Mesendoderm (in vitro differentiated cells): ENCODE data around the gene COL28A1.

Experiments used
- DNase-seq: peaks from one replicate; pipeline ENCODE4 v3.0.0; 2013
- H2AK5ac ChIP-seq: 2 replicates; pipeline ENCODE4 v1.6.1; 2013; ENCODE audit warnings: low read length, inconsistent platforms
- H2BK120ac ChIP-seq: 2 replicates; pipeline ENCODE4 v1.6.1; 2013; ENCODE audit warnings: low read depth, mild to moderate bottlenecking, low read length, moderate library complexity, mixed read lengths
- H2BK15ac ChIP-seq: replicated peaks from 2 replicates; pipeline ENCODE4 v1.6.1; 2013; ENCODE audit warnings: low read depth, mild to moderate bottlenecking, moderate library complexity
- H2BK5ac ChIP-seq: 2 replicates; pipeline ENCODE4 v1.6.1; 2013; ENCODE audit warnings: low read length, inconsistent platforms
- H3K18ac ChIP-seq: 2 replicates; pipeline ENCODE4 v1.6.1; 2013; ENCODE audit warnings: mild to moderate bottlenecking, low read length, mixed read lengths
- H3K23ac ChIP-seq: one replicate; pipeline ENCODE4 v1.6.1; 2013; ENCODE audit warnings: low read length
- H3K27ac ChIP-seq: 2 replicates; pipeline ENCODE4 v1.5.1; 2013; ENCODE audit warnings: low read depth, mild to moderate bottlenecking, inconsistent platforms, low read length, moderate library complexity
- H3K27me3 ChIP-seq: 2 replicates; pipeline ENCODE4 v1.6.1; 2013; ENCODE audit warnings: low read length, control low read depth, mild to moderate bottlenecking, inconsistent platforms; ENCODE audit not compliant: insufficient read depth, poor library complexity
- H3K36me3 ChIP-seq: 2 replicates; pipeline ENCODE4 v1.6.1; 2013; ENCODE audit warnings: low read length, inconsistent platforms; ENCODE audit not compliant: control insufficient read depth, insufficient read depth
- H3K4ac ChIP-seq: one replicate; pipeline ENCODE4 v1.6.1; 2013; ENCODE audit warnings: low read depth, mild to moderate bottlenecking, low read length, moderate library complexity
- H3K4me1 ChIP-seq: 2 replicates; pipeline ENCODE4 v1.6.1; 2013; ENCODE audit warnings: low read depth, low read length, inconsistent platforms; ENCODE audit not compliant: control insufficient read depth
- H3K4me2 ChIP-seq: 2 replicates; pipeline ENCODE4 v1.6.1; 2013; ENCODE audit warnings: low read length
- H3K4me3 ChIP-seq: 2 replicates; pipeline ENCODE4 v1.5.1; 2013; ENCODE audit warnings: mild to moderate bottlenecking, low read length
- H3K56ac ChIP-seq: one replicate; pipeline ENCODE4 v1.6.1; 2013; ENCODE audit warnings: low read length
- H3K79me1 ChIP-seq: 2 replicates; pipeline ENCODE4 v1.6.1; 2013; ENCODE audit warnings: low read length, inconsistent platforms
- H3K79me2 ChIP-seq: 2 replicates; pipeline ENCODE4 v1.6.1; 2013; ENCODE audit warnings: mild to moderate bottlenecking, low read length; ENCODE audit not compliant: control insufficient read depth, insufficient read depth
- H3K9ac ChIP-seq: 2 replicates; pipeline ENCODE4 v1.6.1; 2013; ENCODE audit warnings: low read length, inconsistent platforms
- H4K5ac ChIP-seq: one replicate; pipeline ENCODE4 v1.6.1; 2013; ENCODE audit warnings: low read length
- H4K8ac ChIP-seq: one replicate; pipeline ENCODE4 v1.6.1; 2013; ENCODE audit warnings: low read depth, mild to moderate bottlenecking, control low read depth, low read length, moderate library complexity
- WGBS: extraction: QIAGEN DNeasy Blood & Tissue Kit; methylation state at CpG from one replicate; pipeline ENCODE4 v1.1.7; 2013; ENCODE audit warnings: low lambda C conversion rate, missing lambda C conversion rate; ENCODE audit not compliant: insufficient coverage; ENCODE audit errors: extremely low coverage; 5-methylcytosine and 5-hydroxymethylcytosine counted together

The COL28A1 gene

GRCh38 chr7:7426676-7427075 is 109.0 kb downstream of the COL28A1 start:
- Histone ChIP-seq H3K36me3 (no peaks in the 10 kb centered on the region), H3K56ac (no peak overlapping the region), H2BK5ac (no peak overlapping the region), H2AK5ac (no peak overlapping the region), H4K5ac (no peak overlapping the region), H3K9ac (no peak overlapping the region), H3K4ac (no peak overlapping the region), H3K27me3 (no peaks in the 10 kb centered on the region), H2BK120ac (no peak overlapping the region), H4K8ac (no peak overlapping the region), H3K4me3 (no peak overlapping the region), H3K18ac (no peak overlapping the region), H3K4me2 (no peak overlapping the region), H3K79me2 (no peaks in the 10 kb centered on the region), H2BK15ac (no peak overlapping the region), H3K23ac (no peak overlapping the region), H3K4me1 (peaks cover 2% of the 10 kb centered on the region), H3K27ac (no peak overlapping the region), H3K79me1 (no peaks in the 10 kb centered on the region)
- DNase-seq = no peak
- no CpG with 5 or more reads among the region's 2 CpGs for WGBS

DNA sequence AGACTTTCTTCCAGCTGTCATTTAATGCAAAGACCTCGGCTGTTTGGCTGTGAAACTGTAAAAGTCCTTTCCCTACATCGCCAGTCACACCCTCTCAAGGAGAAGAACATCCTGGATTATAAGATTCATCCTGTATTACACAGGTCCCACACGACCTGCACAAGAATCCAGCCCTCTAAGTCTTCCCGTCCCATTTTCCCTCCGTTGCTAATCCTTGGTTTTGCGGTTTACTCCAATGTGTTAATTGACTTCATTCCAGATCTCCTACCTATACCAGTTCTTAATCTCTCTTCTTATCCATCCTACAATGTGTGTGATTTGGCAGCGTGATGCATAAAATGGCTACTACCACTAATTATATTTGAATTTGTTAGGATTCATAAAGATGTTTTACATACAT is 110.4 kb downstream of the COL28A1 start:
- Histone ChIP-seq H2AK5ac (no peak overlapping the region), H4K5ac (no peak overlapping the region), H3K4ac (no peak overlapping the region), H3K4me3 (no peak overlapping the region), H2BK120ac (no peak overlapping the region), H3K27me3 (no peaks in the 10 kb centered on the region), H3K79me2 (no peaks in the 10 kb centered on the region), H3K23ac (no peak overlapping the region), H3K36me3 (no peaks in the 10 kb centered on the region), H2BK15ac (no peak overlapping the region), H3K27ac (no peak overlapping the region), H3K18ac (no peak overlapping the region), H4K8ac (no peak overlapping the region), H3K79me1 (no peaks in the 10 kb centered on the region), H3K4me2 (no peak overlapping the region), H3K9ac (no peak overlapping the region), H2BK5ac (no peak overlapping the region), H3K56ac (no peak overlapping the region), H3K4me1 (peaks cover 2% of the 10 kb centered on the region)
- WGBS = no CpG with 5 or more reads among the region's 7 CpGs
- peak; percentile 61 for DNase-seq

GRCh38 chr7:7424151-7424873 is 111.4 kb downstream of the COL28A1 start:
- no CpG with 5 or more reads among the region's 14 CpGs for WGBS
- Histone ChIP-seq H3K23ac (no peak overlapping the region), H4K5ac (no peak overlapping the region), H2AK5ac (no peak overlapping the region), H3K27me3 (no peaks in the 10 kb centered on the region), H3K79me1 (no peaks in the 10 kb centered on the region), H3K18ac (no peak overlapping the region), H2BK15ac (no peak overlapping the region), H3K79me2 (no peaks in the 10 kb centered on the region), H3K4me3 (no peak overlapping the region), H3K4me1 (peaks cover 2% of the 10 kb centered on the region), H3K36me3 (no peaks in the 10 kb centered on the region), H3K4ac (no peak overlapping the region), H2BK120ac (no peak overlapping the region), H4K8ac (no peak overlapping the region), H3K9ac (no peak overlapping the region), H3K56ac (no peak overlapping the region), H3K27ac (no peak overlapping the region), H2BK5ac (no peak overlapping the region), H3K4me2 (no peak overlapping the region)
- peak; percentile 76 for DNase-seq

- H3K9ac ChIP-seq = no peak overlapping the region
- H3K36me3 ChIP-seq = no peaks in the 10 kb centered on the region
- no peak overlapping the region for H3K4me3 ChIP-seq
Measured at GRCh38 chr7:7422641-7423040, 113.0 kb downstream of the COL28A1 start.

DNA sequence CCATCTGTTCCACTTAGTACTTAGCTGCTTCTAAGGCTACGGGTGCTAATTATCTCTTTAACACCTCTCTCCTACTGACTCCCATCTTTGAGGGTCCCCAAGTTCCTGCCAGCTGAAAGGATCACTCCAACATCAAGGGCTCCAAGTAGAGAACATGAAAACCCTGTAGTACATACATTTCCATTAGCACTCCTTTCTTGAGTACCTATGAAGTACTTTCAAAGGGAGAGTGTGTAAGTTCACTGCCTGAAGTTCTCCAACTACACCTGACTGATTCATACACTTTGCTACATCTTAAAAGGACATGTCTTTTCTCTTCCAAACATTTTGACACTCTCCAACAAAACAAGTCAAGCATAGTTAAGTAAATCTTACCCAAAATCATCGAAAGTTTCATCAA is 113.8 kb downstream of the COL28A1 start:
- no peak overlapping the region for H2BK120ac ChIP-seq
- H4K8ac ChIP-seq = no peak overlapping the region
- 100% methylated on average over 1 of the region's 2 CpGs for WGBS
- no peak overlapping the region for H3K23ac ChIP-seq
- H4K5ac ChIP-seq = no peak overlapping the region
- H3K56ac ChIP-seq = no peak overlapping the region
- DNase-seq = no peak
- H3K79me1 ChIP-seq = no peaks in the 10 kb centered on the region
- H3K79me2 ChIP-seq = no peaks in the 10 kb centered on the region
- no peak overlapping the region for H3K4ac ChIP-seq
- no peaks in the 10 kb centered on the region for H3K27me3 ChIP-seq
- no peak overlapping the region for H2AK5ac ChIP-seq
- no peak overlapping the region for H3K9ac ChIP-seq
- H2BK5ac ChIP-seq = no peak overlapping the region
- H3K18ac ChIP-seq = no peak overlapping the region
- H3K4me3 ChIP-seq = no peak overlapping the region
- H3K27ac ChIP-seq = no peak overlapping the region
- H3K4me1 ChIP-seq = peaks cover 2% of the 10 kb centered on the region
- H3K4me2 ChIP-seq = no peak overlapping the region
- H3K36me3 ChIP-seq = no peaks in the 10 kb centered on the region
- H2BK15ac ChIP-seq = no peak overlapping the region

More at GRCh38 chr7:7422641-7423040, 113.0 kb downstream of the COL28A1 start:
- H3K23ac ChIP-seq = no peak overlapping the region
- H3K79me1 ChIP-seq = no peaks in the 10 kb centered on the region
- no peak overlapping the region for H2BK15ac ChIP-seq
- no peak overlapping the region for H3K27ac ChIP-seq
- no peak overlapping the region for H3K56ac ChIP-seq
- no peak for DNase-seq
- H2BK5ac ChIP-seq = no peak overlapping the region
- H2BK120ac ChIP-seq = no peak overlapping the region
- no peak overlapping the region for H2AK5ac ChIP-seq
- H4K8ac ChIP-seq = no peak overlapping the region
- WGBS = no CpG with 5 or more reads among the region's 6 CpGs
- no peaks in the 10 kb centered on the region for H3K27me3 ChIP-seq
- no peak overlapping the region for H4K5ac ChIP-seq
- H3K4ac ChIP-seq = no peak overlapping the region
- H3K4me2 ChIP-seq = no peak overlapping the region
- no peak overlapping the region for H3K18ac ChIP-seq
- no peaks in the 10 kb centered on the region for H3K79me2 ChIP-seq
- H3K4me1 ChIP-seq = peaks cover 2% of the 10 kb centered on the region

DNA sequence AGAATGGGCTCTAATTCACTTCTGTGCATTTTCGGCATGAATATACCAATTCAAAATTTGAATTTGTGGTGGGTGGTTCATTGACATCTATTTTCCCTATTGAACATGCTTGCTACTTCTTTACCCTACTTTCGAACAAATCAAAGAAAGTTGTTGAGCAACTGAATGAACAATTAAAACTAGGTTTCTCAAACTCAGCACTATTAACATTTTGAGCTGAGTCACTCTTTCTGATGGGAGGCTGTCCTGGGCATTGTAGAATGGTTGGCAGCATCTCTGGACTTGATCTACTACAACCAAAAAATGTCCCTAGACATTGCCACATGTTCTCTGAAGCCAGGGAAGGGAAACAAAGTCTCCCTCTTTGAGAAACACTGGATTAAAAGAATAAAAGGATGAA is 116.7 kb downstream of the COL28A1 start:
- no CpG with 5 or more reads among the region's 2 CpGs for WGBS
- Histone ChIP-seq H3K36me3 (no peaks in the 10 kb centered on the region), H2AK5ac (no peak overlapping the region), H3K4ac (peak overlapping the region; percentile 18), H3K4me2 (no peak overlapping the region), H3K79me2 (no peaks in the 10 kb centered on the region), H4K8ac (no peak overlapping the region), H2BK15ac (no peak overlapping the region), H3K79me1 (no peaks in the 10 kb centered on the region), H3K23ac (no peak overlapping the region), H3K9ac (no peak overlapping the region), H3K56ac (no peak overlapping the region), H3K4me1 (peaks cover 2% of the 10 kb centered on the region), H4K5ac (no peak overlapping the region), H3K27me3 (no peaks in the 10 kb centered on the region), H3K4me3 (no peak overlapping the region), H3K27ac (no peak overlapping the region), H2BK5ac (no peak overlapping the region), H3K18ac (no peak overlapping the region), H2BK120ac (no peak overlapping the region)
- DNase-seq = no peak
